ENCODE data around the gene QKI.

DNA sequence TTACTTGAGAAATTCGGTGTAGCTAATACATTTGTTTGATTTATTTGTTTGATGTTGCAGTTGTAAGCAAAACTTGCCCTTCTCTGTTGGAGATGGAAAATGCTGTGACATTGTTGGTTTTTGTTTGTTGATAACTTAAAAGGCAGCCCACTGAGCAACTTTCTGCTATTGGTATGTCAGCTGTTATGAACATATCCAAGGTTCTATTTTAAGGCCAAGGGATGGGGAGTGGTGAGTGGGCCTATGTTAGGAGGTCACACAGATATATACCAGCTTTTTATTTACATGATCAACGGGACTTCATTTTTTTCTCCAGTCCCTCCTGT lies 5.7 kb downstream of the QKI start:
- TF ChIP-seq MEF2A (IDR thresholded peaks at IDR 0.05; ENCODE audit: insufficient read depth, low read depth, low read length), result no peak
- no peak for TF ChIP-seq POLR2A (IDR thresholded peaks at IDR 0.05; ENCODE audit: low read depth, low read length)
- TF ChIP-seq TAF1 (IDR thresholded peaks at IDR 0.05; ENCODE audit: borderline replicate concordance, low read depth, low read length), result no peak
- TF ChIP-seq, protein P1, sequence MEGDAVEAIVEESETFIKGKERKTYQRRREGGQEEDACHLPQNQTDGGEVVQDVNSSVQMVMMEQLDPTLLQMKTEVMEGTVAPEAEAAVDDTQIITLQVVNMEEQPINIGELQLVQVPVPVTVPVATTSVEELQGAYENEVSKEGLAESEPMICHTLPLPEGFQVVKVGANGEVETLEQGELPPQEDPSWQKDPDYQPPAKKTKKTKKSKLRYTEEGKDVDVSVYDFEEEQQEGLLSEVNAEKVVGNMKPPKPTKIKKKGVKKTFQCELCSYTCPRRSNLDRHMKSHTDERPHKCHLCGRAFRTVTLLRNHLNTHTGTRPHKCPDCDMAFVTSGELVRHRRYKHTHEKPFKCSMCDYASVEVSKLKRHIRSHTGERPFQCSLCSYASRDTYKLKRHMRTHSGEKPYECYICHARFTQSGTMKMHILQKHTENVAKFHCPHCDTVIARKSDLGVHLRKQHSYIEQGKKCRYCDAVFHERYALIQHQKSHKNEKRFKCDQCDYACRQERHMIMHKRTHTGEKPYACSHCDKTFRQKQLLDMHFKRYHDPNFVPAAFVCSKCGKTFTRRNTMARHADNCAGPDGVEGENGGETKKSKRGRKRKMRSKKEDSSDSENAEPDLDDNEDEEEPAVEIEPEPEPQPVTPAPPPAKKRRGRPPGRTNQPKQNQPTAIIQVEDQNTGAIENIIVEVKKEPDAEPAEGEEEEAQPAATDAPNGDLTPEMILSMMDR (IDR thresholded peaks at IDR 0.05 in 2 of 3, conservative IDR thresholded peaks at IDR 0.05 in 1 of 3; ENCODE audit: control insufficient read depth in 2 of 3, extremely low read depth in 1 of 3, insufficient read depth in 1 of 3, low read depth in 3 of 3, low read length in 3 of 3), result no peak
- TF ChIP-seq NFYB (IDR thresholded peaks at IDR 0.05; ENCODE audit: insufficient read depth, low read depth, low read length), result no peak
- no peak for TF ChIP-seq EP300 (IDR thresholded peaks at IDR 0.05; ENCODE audit: borderline replicate concordance in 1 of 2, control insufficient read depth in 1 of 2, low read depth in 2 of 2, low read length in 2 of 2)
- TF ChIP-seq, protein P2, sequence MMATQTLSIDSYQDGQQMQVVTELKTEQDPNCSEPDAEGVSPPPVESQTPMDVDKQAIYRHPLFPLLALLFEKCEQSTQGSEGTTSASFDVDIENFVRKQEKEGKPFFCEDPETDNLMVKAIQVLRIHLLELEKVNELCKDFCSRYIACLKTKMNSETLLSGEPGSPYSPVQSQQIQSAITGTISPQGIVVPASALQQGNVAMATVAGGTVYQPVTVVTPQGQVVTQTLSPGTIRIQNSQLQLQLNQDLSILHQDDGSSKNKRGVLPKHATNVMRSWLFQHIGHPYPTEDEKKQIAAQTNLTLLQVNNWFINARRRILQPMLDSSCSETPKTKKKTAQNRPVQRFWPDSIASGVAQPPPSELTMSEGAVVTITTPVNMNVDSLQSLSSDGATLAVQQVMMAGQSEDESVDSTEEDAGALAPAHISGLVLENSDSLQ (IDR thresholded peaks at IDR 0.05), result no peak
- TF ChIP-seq SUZ12 (IDR thresholded peaks at IDR 0.05; ENCODE audit: unreplicated experiment), result no peak
- TF ChIP-seq SRF (IDR thresholded peaks at IDR 0.05; ENCODE audit: low read depth in 2 of 2, low read length in 2 of 2), result no peak
- no peak for TF ChIP-seq CBFB (IDR thresholded peaks at IDR 0.05; ENCODE audit: low read depth)
- TF ChIP-seq POLR2AphosphoS2 (IDR thresholded peaks at IDR 0.05; ENCODE audit: low read depth, low read length), result no peak
- TF ChIP-seq RBBP5 (conservative IDR thresholded peaks at IDR 0.05), result no peak
- TF ChIP-seq, protein P3, sequence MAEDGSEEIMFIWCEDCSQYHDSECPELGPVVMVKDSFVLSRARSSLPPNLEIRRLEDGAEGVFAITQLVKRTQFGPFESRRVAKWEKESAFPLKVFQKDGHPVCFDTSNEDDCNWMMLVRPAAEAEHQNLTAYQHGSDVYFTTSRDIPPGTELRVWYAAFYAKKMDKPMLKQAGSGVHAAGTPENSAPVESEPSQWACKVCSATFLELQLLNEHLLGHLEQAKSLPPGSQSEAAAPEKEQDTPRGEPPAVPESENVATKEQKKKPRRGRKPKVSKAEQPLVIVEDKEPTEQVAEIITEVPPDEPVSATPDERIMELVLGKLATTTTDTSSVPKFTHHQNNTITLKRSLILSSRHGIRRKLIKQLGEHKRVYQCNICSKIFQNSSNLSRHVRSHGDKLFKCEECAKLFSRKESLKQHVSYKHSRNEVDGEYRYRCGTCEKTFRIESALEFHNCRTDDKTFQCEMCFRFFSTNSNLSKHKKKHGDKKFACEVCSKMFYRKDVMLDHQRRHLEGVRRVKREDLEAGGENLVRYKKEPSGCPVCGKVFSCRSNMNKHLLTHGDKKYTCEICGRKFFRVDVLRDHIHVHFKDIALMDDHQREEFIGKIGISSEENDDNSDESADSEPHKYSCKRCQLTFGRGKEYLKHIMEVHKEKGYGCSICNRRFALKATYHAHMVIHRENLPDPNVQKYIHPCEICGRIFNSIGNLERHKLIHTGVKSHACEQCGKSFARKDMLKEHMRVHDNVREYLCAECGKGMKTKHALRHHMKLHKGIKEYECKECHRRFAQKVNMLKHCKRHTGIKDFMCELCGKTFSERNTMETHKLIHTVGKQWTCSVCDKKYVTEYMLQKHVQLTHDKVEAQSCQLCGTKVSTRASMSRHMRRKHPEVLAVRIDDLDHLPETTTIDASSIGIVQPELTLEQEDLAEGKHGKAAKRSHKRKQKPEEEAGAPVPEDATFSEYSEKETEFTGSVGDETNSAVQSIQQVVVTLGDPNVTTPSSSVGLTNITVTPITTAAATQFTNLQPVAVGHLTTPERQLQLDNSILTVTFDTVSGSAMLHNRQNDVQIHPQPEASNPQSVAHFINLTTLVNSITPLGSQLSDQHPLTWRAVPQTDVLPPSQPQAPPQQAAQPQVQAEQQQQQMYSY (CRISPR knock-in tag; IDR thresholded peaks at IDR 0.05), result no peak
- no peak for TF ChIP-seq YY1 (IDR thresholded peaks at IDR 0.05; ENCODE audit: low read depth, low read length)
